K562 (cell line): ENCODE measurements around the gene ST8SIA2. TPM values are rescaled to one million over a fixed set of nuclear protein-coding genes. Genes with fewer than 3 reads are reported as not detected.

Experiments used
- CSDE1 ChIP-seq, 2 experiments: fragments of 450-650 bp; IDR thresholded peaks; 2 replicates each; pipeline ENCODE4 v1.6.1; 2016; ENCODE audit warnings: mild to moderate bottlenecking in 1 of 2
- EHMT2 ChIP-seq: fragments of 450-650 bp; IDR thresholded peaks from 2 replicates; pipeline ENCODE4 v1.6.1; 2018; ENCODE audit warnings: antibody characterized with exemption
- ZNF316 ChIP-seq: fragments of 450-650 bp; IDR thresholded peaks from 2 replicates; pipeline ENCODE4 v1.6.1; 2016
- polyA plus RNA-seq, 8 experiments: library from polyadenylated mRNA; depleted of rRNA in 4 of 8; stranded (reverse) in 5 of 8; unstranded in 3 of 8; fragments of >200 nt; fragmentation: Nextera tagmentation in 2 of 8; fragmentation: Illumina TruSeq in 1 of 8; extraction: Ambion mirVana in 2 of 8; extraction: Trizol in 1 of 8; gene quantifications; 2 replicates each; pipeline versions ENCODE4 v1.2.1 to v1.2.3, GENCODE V29; 2011 to 2014; ENCODE audit warnings: inconsistent platforms in 1 of 8, missing spikeins in 1 of 8
- total RNA-seq, 7 experiments: library from RNA; depleted of rRNA in 6 of 7; stranded (reverse); fragments of >200 nt in 6 of 7; fragmentation: Illumina TruSeq in 2 of 7; extraction: Trizol in 2 of 7; gene quantifications; 2 replicates each; pipeline versions ENCODE4 v1.2.1 to v1.2.3, GENCODE V29; 2011 to 2021; ENCODE audit warnings: low replicate concordance in 1 of 7
- TF ChIP-seq, protein P1 (sequence below): fragments of 450-650 bp; IDR thresholded peaks from 2 replicates; pipeline ENCODE4 v1.6.1; 2016; ENCODE audit warnings: mild to moderate bottlenecking, moderate library complexity
- TF ChIP-seq, protein P2 (sequence below), 2 experiments: fragments of 450-650 bp in 1 of 2; sonication (generic) in 1 of 2; formaldehyde crosslinking in 1 of 2; IDR thresholded peaks; 2 replicates each; pipeline versions ENCODE4 v1.7.1 to v1.9.0; 2016 to 2022; ENCODE audit warnings: inconsistent platforms in 1 of 2, mild to moderate bottlenecking in 1 of 2, missing genetic modification reagents in 1 of 2

ST8SIA2 gene
- total and polyA plus RNA-seq, 9 of the 15 experiments (the other 6 are each of a cell fraction or from before 2014, with no cell fraction given): not detected

DNA sequence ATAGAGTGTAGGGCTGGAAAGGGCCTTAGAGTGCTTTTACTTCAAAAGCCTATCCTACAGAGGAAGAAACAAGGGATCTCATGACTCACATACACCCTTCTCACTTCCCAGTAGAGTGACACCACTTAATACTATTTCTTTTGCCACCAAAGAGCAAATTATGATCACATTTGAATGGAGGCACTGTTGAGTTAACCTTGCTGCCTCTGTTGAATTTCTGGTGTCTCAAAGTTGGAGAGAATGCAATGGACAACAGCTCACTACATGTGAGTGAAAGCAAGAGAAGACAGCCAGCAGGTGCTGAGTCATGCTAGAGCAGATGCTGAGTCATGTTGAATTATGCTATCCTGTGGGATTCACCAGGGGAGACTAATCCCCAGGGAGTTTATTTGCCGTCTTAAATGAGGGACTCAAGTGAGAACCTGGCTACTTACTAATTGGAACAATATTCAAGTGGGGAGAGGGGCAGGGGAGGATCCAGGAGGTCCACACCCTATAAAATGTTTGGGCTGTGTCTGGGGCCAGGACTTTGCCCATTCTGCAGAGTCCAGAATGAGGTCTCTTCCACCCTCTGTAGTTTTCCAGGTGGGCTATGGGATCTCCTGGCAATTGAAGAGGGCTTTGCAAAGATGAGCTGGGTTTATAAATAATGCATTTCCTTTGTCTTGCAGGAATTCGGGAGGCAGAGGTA lies 35.8 kb downstream of the ST8SIA2 start (continued):
- TF ChIP-seq, protein P1, sequence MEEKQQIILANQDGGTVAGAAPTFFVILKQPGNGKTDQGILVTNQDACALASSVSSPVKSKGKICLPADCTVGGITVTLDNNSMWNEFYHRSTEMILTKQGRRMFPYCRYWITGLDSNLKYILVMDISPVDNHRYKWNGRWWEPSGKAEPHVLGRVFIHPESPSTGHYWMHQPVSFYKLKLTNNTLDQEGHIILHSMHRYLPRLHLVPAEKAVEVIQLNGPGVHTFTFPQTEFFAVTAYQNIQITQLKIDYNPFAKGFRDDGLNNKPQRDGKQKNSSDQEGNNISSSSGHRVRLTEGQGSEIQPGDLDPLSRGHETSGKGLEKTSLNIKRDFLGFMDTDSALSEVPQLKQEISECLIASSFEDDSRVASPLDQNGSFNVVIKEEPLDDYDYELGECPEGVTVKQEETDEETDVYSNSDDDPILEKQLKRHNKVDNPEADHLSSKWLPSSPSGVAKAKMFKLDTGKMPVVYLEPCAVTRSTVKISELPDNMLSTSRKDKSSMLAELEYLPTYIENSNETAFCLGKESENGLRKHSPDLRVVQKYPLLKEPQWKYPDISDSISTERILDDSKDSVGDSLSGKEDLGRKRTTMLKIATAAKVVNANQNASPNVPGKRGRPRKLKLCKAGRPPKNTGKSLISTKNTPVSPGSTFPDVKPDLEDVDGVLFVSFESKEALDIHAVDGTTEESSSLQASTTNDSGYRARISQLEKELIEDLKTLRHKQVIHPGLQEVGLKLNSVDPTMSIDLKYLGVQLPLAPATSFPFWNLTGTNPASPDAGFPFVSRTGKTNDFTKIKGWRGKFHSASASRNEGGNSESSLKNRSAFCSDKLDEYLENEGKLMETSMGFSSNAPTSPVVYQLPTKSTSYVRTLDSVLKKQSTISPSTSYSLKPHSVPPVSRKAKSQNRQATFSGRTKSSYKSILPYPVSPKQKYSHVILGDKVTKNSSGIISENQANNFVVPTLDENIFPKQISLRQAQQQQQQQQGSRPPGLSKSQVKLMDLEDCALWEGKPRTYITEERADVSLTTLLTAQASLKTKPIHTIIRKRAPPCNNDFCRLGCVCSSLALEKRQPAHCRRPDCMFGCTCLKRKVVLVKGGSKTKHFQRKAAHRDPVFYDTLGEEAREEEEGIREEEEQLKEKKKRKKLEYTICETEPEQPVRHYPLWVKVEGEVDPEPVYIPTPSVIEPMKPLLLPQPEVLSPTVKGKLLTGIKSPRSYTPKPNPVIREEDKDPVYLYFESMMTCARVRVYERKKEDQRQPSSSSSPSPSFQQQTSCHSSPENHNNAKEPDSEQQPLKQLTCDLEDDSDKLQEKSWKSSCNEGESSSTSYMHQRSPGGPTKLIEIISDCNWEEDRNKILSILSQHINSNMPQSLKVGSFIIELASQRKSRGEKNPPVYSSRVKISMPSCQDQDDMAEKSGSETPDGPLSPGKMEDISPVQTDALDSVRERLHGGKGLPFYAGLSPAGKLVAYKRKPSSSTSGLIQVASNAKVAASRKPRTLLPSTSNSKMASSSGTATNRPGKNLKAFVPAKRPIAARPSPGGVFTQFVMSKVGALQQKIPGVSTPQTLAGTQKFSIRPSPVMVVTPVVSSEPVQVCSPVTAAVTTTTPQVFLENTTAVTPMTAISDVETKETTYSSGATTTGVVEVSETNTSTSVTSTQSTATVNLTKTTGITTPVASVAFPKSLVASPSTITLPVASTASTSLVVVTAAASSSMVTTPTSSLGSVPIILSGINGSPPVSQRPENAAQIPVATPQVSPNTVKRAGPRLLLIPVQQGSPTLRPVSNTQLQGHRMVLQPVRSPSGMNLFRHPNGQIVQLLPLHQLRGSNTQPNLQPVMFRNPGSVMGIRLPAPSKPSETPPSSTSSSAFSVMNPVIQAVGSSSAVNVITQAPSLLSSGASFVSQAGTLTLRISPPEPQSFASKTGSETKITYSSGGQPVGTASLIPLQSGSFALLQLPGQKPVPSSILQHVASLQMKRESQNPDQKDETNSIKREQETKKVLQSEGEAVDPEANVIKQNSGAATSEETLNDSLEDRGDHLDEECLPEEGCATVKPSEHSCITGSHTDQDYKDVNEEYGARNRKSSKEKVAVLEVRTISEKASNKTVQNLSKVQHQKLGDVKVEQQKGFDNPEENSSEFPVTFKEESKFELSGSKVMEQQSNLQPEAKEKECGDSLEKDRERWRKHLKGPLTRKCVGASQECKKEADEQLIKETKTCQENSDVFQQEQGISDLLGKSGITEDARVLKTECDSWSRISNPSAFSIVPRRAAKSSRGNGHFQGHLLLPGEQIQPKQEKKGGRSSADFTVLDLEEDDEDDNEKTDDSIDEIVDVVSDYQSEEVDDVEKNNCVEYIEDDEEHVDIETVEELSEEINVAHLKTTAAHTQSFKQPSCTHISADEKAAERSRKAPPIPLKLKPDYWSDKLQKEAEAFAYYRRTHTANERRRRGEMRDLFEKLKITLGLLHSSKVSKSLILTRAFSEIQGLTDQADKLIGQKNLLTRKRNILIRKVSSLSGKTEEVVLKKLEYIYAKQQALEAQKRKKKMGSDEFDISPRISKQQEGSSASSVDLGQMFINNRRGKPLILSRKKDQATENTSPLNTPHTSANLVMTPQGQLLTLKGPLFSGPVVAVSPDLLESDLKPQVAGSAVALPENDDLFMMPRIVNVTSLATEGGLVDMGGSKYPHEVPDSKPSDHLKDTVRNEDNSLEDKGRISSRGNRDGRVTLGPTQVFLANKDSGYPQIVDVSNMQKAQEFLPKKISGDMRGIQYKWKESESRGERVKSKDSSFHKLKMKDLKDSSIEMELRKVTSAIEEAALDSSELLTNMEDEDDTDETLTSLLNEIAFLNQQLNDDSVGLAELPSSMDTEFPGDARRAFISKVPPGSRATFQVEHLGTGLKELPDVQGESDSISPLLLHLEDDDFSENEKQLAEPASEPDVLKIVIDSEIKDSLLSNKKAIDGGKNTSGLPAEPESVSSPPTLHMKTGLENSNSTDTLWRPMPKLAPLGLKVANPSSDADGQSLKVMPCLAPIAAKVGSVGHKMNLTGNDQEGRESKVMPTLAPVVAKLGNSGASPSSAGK: 0 out of 2 replicates have a peak, but pooled peaks have one; percentile 15
- peak; percentile 56; the same call in 1 of the 2 replicates for TF ChIP-seq EHMT2
- TF ChIP-seq ZNF316: peak; percentile 100
- TF ChIP-seq, protein P2, sequence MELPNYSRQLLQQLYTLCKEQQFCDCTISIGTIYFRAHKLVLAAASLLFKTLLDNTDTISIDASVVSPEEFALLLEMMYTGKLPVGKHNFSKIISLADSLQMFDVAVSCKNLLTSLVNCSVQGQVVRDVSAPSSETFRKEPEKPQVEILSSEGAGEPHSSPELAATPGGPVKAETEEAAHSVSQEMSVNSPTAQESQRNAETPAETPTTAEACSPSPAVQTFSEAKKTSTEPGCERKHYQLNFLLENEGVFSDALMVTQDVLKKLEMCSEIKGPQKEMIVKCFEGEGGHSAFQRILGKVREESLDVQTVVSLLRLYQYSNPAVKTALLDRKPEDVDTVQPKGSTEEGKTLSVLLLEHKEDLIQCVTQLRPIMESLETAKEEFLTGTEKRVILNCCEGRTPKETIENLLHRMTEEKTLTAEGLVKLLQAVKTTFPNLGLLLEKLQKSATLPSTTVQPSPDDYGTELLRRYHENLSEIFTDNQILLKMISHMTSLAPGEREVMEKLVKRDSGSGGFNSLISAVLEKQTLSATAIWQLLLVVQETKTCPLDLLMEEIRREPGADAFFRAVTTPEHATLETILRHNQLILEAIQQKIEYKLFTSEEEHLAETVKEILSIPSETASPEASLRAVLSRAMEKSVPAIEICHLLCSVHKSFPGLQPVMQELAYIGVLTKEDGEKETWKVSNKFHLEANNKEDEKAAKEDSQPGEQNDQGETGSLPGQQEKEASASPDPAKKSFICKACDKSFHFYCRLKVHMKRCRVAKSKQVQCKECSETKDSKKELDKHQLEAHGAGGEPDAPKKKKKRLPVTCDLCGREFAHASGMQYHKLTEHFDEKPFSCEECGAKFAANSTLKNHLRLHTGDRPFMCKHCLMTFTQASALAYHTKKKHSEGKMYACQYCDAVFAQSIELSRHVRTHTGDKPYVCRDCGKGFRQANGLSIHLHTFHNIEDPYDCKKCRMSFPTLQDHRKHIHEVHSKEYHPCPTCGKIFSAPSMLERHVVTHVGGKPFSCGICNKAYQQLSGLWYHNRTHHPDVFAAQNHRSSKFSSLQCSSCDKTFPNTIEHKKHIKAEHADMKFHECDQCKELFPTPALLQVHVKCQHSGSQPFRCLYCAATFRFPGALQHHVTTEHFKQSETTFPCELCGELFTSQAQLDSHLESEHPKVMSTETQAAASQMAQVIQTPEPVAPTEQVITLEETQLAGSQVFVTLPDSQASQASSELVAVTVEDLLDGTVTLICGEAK (IDR thresholded peaks at IDR 0.05): no peak
- TF ChIP-seq, protein P2 (CRISPR knock-in tag; IDR thresholded peaks at IDR 0.05): no peak
- TF ChIP-seq CSDE1 (IDR thresholded peaks at IDR 0.05): no peak
